Lung (tissue), 12 donors: Measurements from ENCODE around the gene EFCAB5. TPM values are rescaled to one million over a fixed set of nuclear protein-coding genes. Genes with fewer than 3 reads are reported as not detected.

Experiments
- ATAC-seq: fragments of 200-7000 bp; cut with Tn5 transposase; one replicate; pipeline ENCODE4 v1.9.1; 2020; ENCODE audit warnings: moderate number of reproducible peaks; ENCODE audit not compliant: insufficient read depth, low FRiP score
- DNase-seq, 3 donors: peaks; one replicate each; pipeline ENCODE4 v3.0.0-alpha.2; 2013 to 2017
- H3K27ac ChIP-seq, 2 donors: one replicate each; pipeline ENCODE4 v1.5.1; 2013; ENCODE audit warnings: mild to moderate bottlenecking in 2 of 2, moderate library complexity in 2 of 2, control low read depth in 1 of 2, inconsistent platforms in 1 of 2, low read depth in 1 of 2, low read length in 1 of 2
- H3K27me3 ChIP-seq, 3 donors: one replicate each; pipeline ENCODE4 v1.5.1; 2013; ENCODE audit warnings: low read length in 2 of 3; ENCODE audit not compliant: control insufficient read depth in 3 of 3, insufficient read depth in 3 of 3
- H3K36me3 ChIP-seq, 4 donors: one replicate each; pipeline ENCODE4 v1.5.1; 2013; ENCODE audit warnings: low read length in 4 of 4, mild to moderate bottlenecking in 1 of 4, moderate library complexity in 1 of 4; ENCODE audit not compliant: control insufficient read depth in 4 of 4, insufficient read depth in 4 of 4
- H3K4me1 ChIP-seq, 5 donors: one replicate each; pipeline ENCODE4 v1.5.1; 2013; ENCODE audit warnings: low read length in 5 of 5, mild to moderate bottlenecking in 2 of 5, moderate library complexity in 1 of 5; ENCODE audit not compliant: control insufficient read depth in 5 of 5, insufficient read depth in 5 of 5
- H3K4me3 ChIP-seq: one replicate; pipeline ENCODE4 v1.5.1; 2013; ENCODE audit warnings: mild to moderate bottlenecking, control low read depth, moderate library complexity
- H3K9ac ChIP-seq, 2 donors: one replicate each; pipeline ENCODE4 v1.5.1; 2013; ENCODE audit warnings: low read length in 2 of 2, control low read depth in 1 of 2; ENCODE audit not compliant: insufficient read depth in 1 of 2
- H3K9me3 ChIP-seq, 4 donors: one replicate each; pipeline ENCODE4 v1.5.1; 2013; ENCODE audit warnings: low read length in 3 of 4, mild to moderate bottlenecking in 1 of 4, moderate library complexity in 1 of 4; ENCODE audit not compliant: control insufficient read depth in 4 of 4, insufficient read depth in 3 of 4
- WGBS, 2 donors: extraction: QIAGEN DNeasy Blood & Tissue Kit; methylation state at CpG; one replicate each; pipeline ENCODE4 v1.1.7; 2013; 5-methylcytosine and 5-hydroxymethylcytosine counted together
- polyA plus RNA-seq, 2 donors: library from polyadenylated mRNA; stranded (reverse); fragments of 200-250 nt; gene quantifications; one replicate each; pipeline ENCODE4 v1.2.1, GENCODE V29; 2013
- total RNA-seq, 2 donors: library from RNA; depleted of rRNA in 1 of 2; stranded (reverse); fragments of >200 nt in 1 of 2; gene quantifications; one replicate each; pipeline ENCODE4 v1.2.1, GENCODE V29; 2014 to 2021
- TF ChIP-seq, protein P1 (sequence below): IDR thresholded peaks from 2 replicates; pipeline ENCODE4 v1.5.1; 2012; ENCODE audit warnings: mild to moderate bottlenecking; ENCODE audit errors: control extremely low read depth, extremely low read depth
- donor health status: control.
- donor health status: control.
- donor health status: Bipolar disorder and iron deficiency.
- donor health status: healthy.
- donor health status: DM: yes; HTN: yes; CAD: no.

Gene EFCAB5
- total and polyA plus RNA-seq, 4 donors, result 0.09 to 2.2 (median 0.42) TPM

DNA sequence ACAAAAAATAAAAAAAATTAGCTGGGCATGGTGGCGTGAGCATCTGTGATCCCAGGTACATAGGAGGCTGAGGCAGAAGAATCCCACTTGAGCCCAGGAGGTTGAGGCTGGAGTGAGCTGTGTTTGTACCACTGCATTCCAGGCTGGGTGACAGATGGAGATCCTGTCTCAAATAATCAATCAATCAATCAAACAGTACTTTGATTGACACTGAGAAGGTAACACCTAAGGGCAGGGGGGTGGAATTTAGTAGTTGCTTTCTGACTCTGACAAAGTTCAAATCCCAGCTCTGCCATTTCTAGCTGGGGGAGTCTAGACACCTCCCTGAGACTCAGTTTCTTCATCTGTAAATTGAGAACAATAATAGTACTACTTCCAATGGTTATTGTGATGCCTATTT is 23.4 kb upstream of the EFCAB5 start:
- Histone ChIP-seq H3K36me3 (peaks cover 0 to 1% (median 0%) of the 10 kb centered on the region in 4 donors), H3K4me1 (peaks cover 0 to 3% (median 0%) of the 10 kb centered on the region in 5 donors), H3K9me3 (no peaks in the 10 kb centered on the region), H3K9ac (no peak overlapping the region), H3K27ac (no peak overlapping the region), H3K27me3 (no peaks in the 10 kb centered on the region), H3K4me3 (no peak overlapping the region)
- DNase-seq (no peak), ATAC-seq (no peak)
- 100% methylated on average over 1 of the region's 1 CpG for WGBS, 2 donors
- TF ChIP-seq, protein P1, sequence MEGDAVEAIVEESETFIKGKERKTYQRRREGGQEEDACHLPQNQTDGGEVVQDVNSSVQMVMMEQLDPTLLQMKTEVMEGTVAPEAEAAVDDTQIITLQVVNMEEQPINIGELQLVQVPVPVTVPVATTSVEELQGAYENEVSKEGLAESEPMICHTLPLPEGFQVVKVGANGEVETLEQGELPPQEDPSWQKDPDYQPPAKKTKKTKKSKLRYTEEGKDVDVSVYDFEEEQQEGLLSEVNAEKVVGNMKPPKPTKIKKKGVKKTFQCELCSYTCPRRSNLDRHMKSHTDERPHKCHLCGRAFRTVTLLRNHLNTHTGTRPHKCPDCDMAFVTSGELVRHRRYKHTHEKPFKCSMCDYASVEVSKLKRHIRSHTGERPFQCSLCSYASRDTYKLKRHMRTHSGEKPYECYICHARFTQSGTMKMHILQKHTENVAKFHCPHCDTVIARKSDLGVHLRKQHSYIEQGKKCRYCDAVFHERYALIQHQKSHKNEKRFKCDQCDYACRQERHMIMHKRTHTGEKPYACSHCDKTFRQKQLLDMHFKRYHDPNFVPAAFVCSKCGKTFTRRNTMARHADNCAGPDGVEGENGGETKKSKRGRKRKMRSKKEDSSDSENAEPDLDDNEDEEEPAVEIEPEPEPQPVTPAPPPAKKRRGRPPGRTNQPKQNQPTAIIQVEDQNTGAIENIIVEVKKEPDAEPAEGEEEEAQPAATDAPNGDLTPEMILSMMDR, result no peak

DNA sequence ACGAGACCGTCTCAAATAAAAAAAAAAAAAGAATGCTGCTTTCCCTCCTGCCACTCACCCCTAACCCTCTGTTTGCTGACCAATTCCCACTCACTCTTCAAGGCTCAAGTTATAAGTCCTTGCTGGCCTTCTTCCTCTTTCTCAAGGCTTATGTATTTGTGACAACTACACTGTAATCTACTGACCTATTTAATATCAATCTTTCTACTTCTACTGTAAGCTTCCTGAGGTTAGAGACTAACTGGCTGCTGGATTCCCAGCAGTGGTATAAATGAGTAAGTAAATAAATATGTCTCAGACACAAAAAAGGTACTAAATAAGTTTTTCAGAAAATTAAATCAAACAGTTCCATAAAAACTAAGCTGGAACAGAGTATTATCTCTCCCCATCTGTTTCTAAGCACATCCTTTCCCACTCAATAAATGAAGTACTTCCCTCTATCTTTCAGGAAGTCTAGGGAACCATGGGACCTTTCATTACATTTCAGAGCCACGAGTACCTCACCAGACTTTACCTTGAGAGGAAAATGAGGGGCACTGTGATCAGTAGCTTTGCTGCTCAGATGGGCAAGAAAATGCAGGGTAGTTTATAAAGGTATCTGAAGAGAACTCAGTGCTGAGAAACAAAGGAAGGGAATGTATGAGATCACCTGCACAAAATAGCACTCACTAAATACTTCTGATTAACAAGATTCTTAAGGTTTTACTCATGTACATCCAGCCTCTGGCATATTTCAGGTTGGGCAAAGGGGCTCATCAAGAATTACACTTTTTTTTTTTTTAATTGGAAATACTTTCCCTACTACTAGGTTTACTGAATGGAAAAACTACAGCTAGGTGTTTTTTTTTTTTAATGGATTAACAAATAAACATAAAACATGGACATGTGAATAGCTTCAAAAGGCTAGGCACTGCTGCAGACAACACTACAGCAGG is 22.2 kb upstream of the EFCAB5 start:
- WGBS, 2 donors, result 38 to 48% methylated on average over 3 of the region's 3 CpGs

DNA sequence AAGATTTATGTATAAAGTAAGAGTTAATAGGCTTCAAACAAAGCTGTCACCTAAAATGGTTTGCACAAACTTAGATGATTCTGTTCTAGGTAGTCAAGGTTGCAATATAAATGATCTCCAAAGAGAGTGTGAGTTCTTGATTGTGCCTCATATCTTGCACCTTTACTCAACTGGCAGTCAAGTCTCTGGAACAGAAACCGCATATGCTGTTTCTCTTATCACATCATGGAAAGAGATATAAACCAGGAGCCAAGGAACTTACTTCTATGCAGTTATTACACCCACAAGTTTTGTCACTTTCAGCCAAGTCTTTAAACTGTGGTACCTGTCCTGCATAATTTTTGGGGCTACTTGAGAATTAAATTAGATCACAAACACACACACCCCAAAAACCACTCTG is 16.6 kb upstream of the EFCAB5 start:
- Histone ChIP-seq H3K4me3 (no peak overlapping the region), H3K27ac (no peak overlapping the region), H3K9me3 (no peaks in the 10 kb centered on the region), H3K36me3 (peaks cover 0 to 3% (median 0%) of the 10 kb centered on the region in 4 donors), H3K27me3 (no peaks in the 10 kb centered on the region), H3K9ac (no peak overlapping the region), H3K4me1 (peaks cover 0 to 25% (median 0%) of the 10 kb centered on the region in 5 donors)
- TF ChIP-seq, protein P1, result no peak
- ATAC-seq, result no peak
- WGBS, 2 donors, result 91 to 100% methylated on average over 1 of the region's 1 CpG
- DNase-seq, result no peak

More for the DNA sequence above, 22.2 kb upstream of the EFCAB5 start:
- ATAC-seq (peak; percentile 53), DNase-seq (peak in 1 of 3 donors; percentile 17)
- TF ChIP-seq, protein P1, result no peak
- Histone ChIP-seq H3K9me3 (no peaks in the 10 kb centered on the region), H3K36me3 (peaks cover 0 to 1% (median 0%) of the 10 kb centered on the region in 4 donors), H3K27ac (peak overlapping the region in 1 of 2 donors; percentile 66), H3K27me3 (no peaks in the 10 kb centered on the region), H3K4me3 (no peak overlapping the region), H3K9ac (no peak overlapping the region), H3K4me1 (peaks cover 0 to 3% (median 0%) of the 10 kb centered on the region in 5 donors)
